ENCODE results near the gene OSCAR. TPM values are rescaled to one million over a fixed set of nuclear protein-coding genes. Genes with fewer than 3 reads are reported as not detected.

Gene OSCAR
- total RNA-seq, 1 experiment from 2014 or later, result not detected

DNA sequence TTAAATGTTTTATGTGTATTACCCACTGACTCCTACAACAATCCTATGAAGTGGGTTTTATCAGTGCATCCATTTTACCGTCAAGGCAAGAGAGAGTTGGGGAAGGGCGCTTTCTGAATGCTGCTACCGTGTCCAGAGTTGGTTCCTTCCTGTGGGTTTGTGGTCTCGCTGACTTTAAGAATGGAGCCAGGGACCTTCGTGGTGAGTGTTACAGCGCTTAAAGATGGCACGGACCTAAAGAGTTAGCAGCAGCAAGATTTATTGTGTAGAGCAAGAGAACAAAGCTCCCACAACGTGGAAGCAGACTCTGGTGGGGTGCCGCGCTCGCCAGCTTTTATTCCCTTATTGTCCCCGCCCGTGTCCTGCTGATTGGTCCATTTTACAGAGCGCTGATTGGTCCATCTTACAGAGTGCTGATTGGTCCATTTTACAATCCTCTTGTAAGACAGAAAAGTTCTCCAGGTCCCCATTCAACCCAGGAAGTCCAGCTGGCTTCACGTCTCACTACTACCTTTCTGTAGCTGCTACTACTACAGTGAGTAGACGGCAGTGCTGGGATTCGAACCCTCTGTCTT is 6.1 kb downstream of the OSCAR start:
- Histone ChIP-seq H3K4me1 (replicated peaks) (no peaks in the 10 kb centered on the region), H3K36me3 (no peaks in the 10 kb centered on the region), H3K4me3 (no peak overlapping the region), H3K27ac (no peak overlapping the region), H3K27me3 (replicated peaks) (no peaks in the 10 kb centered on the region), H3K9me3 (replicated peaks) (no peaks in the 10 kb centered on the region)
- DNase-seq (ENCODE audit: low read depth in 1 of 2, low spot score in 2 of 2), result no peak

- Histone ChIP-seq H3K36me3 (no peaks in the 10 kb centered on the region), H3K27me3 (replicated peaks) (no peaks in the 10 kb centered on the region), H3K4me1 (replicated peaks) (no peaks in the 10 kb centered on the region), H3K4me3 (no peak overlapping the region), H3K9me3 (replicated peaks) (peaks cover 4% of the 10 kb centered on the region; the same call in 1 of the 2 replicates), H3K27ac (no peak overlapping the region)
- DNase-seq (ENCODE audit: low read depth in 1 of 2, low spot score in 2 of 2), result no peak
Observed at GRCh38 chr19:54084410-54084809, 16.2 kb downstream of the OSCAR start.

DNA sequence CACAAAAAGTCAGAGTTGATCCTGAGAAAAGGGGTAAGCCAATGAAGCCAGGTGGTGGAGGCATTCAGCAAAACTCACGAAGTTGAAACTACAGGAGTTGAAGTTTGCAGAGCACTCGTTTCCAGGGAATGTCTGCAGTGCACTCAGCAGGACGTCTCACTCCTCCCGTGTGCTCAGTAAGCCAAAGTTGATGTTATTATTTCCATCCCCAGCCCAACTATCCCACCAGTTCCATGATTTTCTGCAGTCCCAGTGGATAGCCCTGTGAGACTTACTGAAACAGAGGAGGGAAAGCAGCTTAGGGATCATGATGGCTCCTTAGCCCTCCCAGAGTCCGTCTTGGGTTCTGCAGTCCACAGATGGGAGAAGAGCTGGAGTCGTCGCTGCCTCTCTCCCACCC is 19.6 kb downstream of the OSCAR start, which contains the start of gene TARM1:
Gene TARM1, minus strand, starts transcription at position 334 of the 400 bp plus-strand sequence. Its CDS starts 25 bp downstream, at position 309.
- Histone ChIP-seq H3K9me3 (replicated peaks) (peaks cover 4% of the 10 kb centered on the region; the same call in 1 of the 2 replicates), H3K4me3 (no peak within 1 kb of the TSS), H3K27ac (no peak within 1 kb of the TSS), H3K36me3 (no peaks in the 10 kb centered on the region), H3K4me1 (replicated peaks) (no peaks in the 10 kb centered on the region), H3K27me3 (replicated peaks) (no peaks in the 10 kb centered on the region)
- DNase-seq (ENCODE audit: low read depth in 1 of 2, low spot score in 2 of 2), result no peak

DNA sequence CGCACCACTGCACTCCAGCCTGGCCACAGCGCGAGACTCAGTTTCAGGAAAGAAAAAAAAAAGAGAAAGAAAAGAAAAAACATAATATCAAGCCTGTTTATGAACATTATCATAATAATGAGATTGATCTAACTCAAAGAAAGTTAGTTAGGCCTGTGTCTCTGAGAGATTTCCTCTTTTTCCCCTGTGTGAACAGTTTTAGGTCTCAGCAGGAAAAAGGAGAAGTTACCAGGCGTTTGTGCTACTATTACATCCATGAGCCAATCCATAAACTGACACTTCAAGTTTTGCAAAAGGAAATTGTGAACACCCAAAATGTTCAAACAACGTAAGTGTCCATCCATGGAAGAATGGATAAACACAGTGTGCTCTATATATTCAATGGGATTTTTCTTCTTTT is 23.3 kb downstream of the OSCAR start:
- H3K4me1 ChIP-seq (replicated peaks), result no peaks in the 10 kb centered on the region
- no peaks in the 10 kb centered on the region for H3K27me3 ChIP-seq (replicated peaks)
- no peaks in the 10 kb centered on the region for H3K36me3 ChIP-seq

GRCh38 chr19:54074851-54075250 is 25.8 kb downstream of the OSCAR start:
- H3K36me3 ChIP-seq, result no peaks in the 10 kb centered on the region
- H3K4me1 ChIP-seq (replicated peaks), result no peaks in the 10 kb centered on the region
- DNase-seq (ENCODE audit: low read depth in 1 of 2, low spot score in 2 of 2), result no peak
- H3K27ac ChIP-seq, result no peak overlapping the region
- H3K4me3 ChIP-seq, result no peak overlapping the region
- H3K27me3 ChIP-seq (replicated peaks), result no peaks in the 10 kb centered on the region
- H3K9me3 ChIP-seq (replicated peaks), result no peaks in the 10 kb centered on the region

More for the DNA sequence above, 23.3 kb downstream of the OSCAR start:
- Histone ChIP-seq H3K27ac (no peak overlapping the region), H3K9me3 (replicated peaks) (peaks cover 4% of the 10 kb centered on the region; the same call in 1 of the 2 replicates), H3K4me3 (no peak overlapping the region)
- no peak for DNase-seq (ENCODE audit: low read depth in 1 of 2, low spot score in 2 of 2)

GRCh38 chr19:54073829-54074228 is 26.8 kb downstream of the OSCAR start:
- H3K36me3 ChIP-seq, result no peaks in the 10 kb centered on the region
- H3K9me3 ChIP-seq (replicated peaks), result peaks cover 3% of the 10 kb centered on the region; the same call in 1 of the 2 replicates
- no peaks in the 10 kb centered on the region for H3K27me3 ChIP-seq (replicated peaks)
- no peak for DNase-seq (ENCODE audit: low read depth in 1 of 2, low spot score in 2 of 2)
- no peaks in the 10 kb centered on the region for H3K4me1 ChIP-seq (replicated peaks)
- no peak overlapping the region for H3K4me3 ChIP-seq
- H3K27ac ChIP-seq, result no peak overlapping the region

DNA sequence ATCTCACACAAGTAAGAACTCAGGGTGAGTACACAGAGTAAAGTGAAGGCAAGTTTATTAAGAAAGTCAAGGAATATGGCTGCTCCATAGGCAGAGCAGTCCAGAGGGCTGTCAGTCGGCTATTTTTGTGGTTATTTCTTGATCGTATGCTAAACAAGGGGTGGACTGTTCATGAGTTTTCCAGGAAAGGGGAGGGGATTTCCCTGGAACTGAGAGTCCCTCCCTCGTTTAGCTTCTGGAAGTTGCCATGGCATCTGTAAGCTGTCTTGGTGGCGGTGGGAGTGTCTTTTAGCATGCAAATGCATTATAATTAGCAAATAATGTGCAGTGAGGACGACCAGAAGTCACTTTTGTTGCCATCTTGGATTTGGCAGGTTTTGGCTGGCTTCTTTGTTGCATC is 31.1 kb downstream of the OSCAR start:
- Histone ChIP-seq H3K9me3 (replicated peaks) (peaks cover 3% of the 10 kb centered on the region; the same call in 1 of the 2 replicates), H3K4me1 (replicated peaks) (no peaks in the 10 kb centered on the region), H3K27me3 (replicated peaks) (peaks cover 5% of the 10 kb centered on the region; the same call in 1 of the 2 replicates), H3K36me3 (no peaks in the 10 kb centered on the region), H3K27ac (no peak overlapping the region), H3K4me3 (no peak overlapping the region)
- DNase-seq (ENCODE audit: low read depth in 1 of 2, low spot score in 2 of 2), result no peak

GRCh38 chr19:54063350-54064116 is 37.1 kb downstream of the OSCAR start, which contains the start of gene VSTM1:
Gene VSTM1 (minus strand): TSS chr19:54063897. CDS start chr19:54063777, 120 bp downstream.
- H3K4me3 ChIP-seq, result no peak within 1 kb of the TSS
- H3K27me3 ChIP-seq (replicated peaks), result peaks cover 8% of the 10 kb centered on the region; the same call in 1 of the 2 replicates
- H3K9me3 ChIP-seq (replicated peaks), result no peaks in the 10 kb centered on the region
- no peaks in the 10 kb centered on the region for H3K4me1 ChIP-seq (replicated peaks)
- H3K27ac ChIP-seq, result no peak within 1 kb of the TSS
- DNase-seq (ENCODE audit: low read depth in 1 of 2, low spot score in 2 of 2), result no peak
- no peaks in the 10 kb centered on the region for H3K36me3 ChIP-seq

DNA sequence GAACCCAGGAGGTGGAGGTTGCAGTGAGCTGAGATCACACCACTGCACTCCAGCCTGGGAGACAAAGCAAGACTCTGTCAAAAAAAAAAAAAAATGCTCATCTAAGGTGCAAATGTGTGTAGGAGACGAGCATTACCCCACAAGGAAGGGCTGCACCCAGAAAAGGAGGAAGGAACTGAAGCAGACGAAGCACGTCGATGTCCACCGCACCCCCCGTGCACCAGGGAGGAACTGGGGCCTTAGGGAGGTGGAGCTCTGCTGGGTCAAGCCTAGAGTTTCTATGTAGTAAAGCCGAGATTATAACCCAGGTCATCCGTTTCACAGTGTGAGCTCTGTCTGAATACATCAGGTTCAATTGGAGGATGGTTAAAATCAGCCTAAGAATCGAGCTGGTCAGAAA is 38.0 kb downstream of the OSCAR start:
- H3K9me3 ChIP-seq (replicated peaks), result no peaks in the 10 kb centered on the region
- no peak for DNase-seq (ENCODE audit: low read depth in 1 of 2, low spot score in 2 of 2)

GRCh38 chr19:54047616-54048015 is 53.0 kb downstream of the OSCAR start:
- DNase-seq (ENCODE audit: low read depth in 1 of 2, low spot score in 2 of 2), result no peak
- no peaks in the 10 kb centered on the region for H3K9me3 ChIP-seq (replicated peaks)
- H3K27me3 ChIP-seq (replicated peaks), result peaks cover 38% of the 10 kb centered on the region
- H3K27ac ChIP-seq, result no peak overlapping the region
- H3K4me3 ChIP-seq, result no peak overlapping the region
- no peaks in the 10 kb centered on the region for H3K4me1 ChIP-seq (replicated peaks)
- H3K36me3 ChIP-seq, result no peaks in the 10 kb centered on the region

More for the DNA sequence above, 38.0 kb downstream of the OSCAR start:
- Histone ChIP-seq H3K4me3 (no peak overlapping the region), H3K27ac (no peak overlapping the region), H3K4me1 (replicated peaks) (no peaks in the 10 kb centered on the region), H3K27me3 (replicated peaks) (peaks cover 8% of the 10 kb centered on the region; the same call in 1 of the 2 replicates), H3K36me3 (no peaks in the 10 kb centered on the region)

DNA sequence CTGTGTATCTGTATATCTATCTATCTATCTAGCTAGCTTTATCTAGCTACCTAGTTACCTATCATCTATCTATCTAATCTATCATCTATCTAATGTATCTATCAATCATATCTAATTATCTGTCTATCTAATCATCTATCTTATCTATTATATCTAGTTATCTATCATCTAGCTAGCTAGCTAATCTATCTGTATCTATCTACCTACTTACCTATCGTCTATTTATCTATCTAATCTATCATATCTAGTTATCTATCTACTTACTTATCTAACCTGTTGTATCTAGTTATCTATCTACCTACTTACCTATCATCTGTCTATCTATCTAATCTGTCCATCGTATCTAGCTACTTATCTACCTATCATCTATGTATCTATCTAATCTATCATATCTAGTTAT is 54.8 kb downstream of the OSCAR start:
- Histone ChIP-seq H3K27me3 (replicated peaks) (peaks cover 38% of the 10 kb centered on the region), H3K4me3 (no peak overlapping the region), H3K36me3 (no peaks in the 10 kb centered on the region), H3K27ac (no peak overlapping the region), H3K9me3 (replicated peaks) (no peaks in the 10 kb centered on the region), H3K4me1 (replicated peaks) (0 out of 2 replicates have a peak, but pooled peaks cover 4% of the 10 kb centered on the region)
- DNase-seq (ENCODE audit: low read depth in 1 of 2, low spot score in 2 of 2), result no peak
